CD4-positive, alpha-beta T cell treated with Interleukin-6 at 100 ng/mL for 8 hours (primary cell): ENCODE data around the gene SLC5A1.

Source experiments
- DNase-seq: peaks from one replicate; pipeline ENCODE4 v3.0.0-alpha.2; 2020; ENCODE audit warnings: mixed read lengths, low spot score

SLC5A1 gene

GRCh38 chr22:32042924-32043323, at the start of gene SLC5A1:
Gene SLC5A1 (plus strand): TSS chr22:32043261. CDS start chr22:32043282, 21 bp downstream.
- no peak for DNase-seq

- DNase-seq, result no peak
Measured at GRCh38 chr22:31995046-31995445, 48.0 kb upstream of the SLC5A1 start.

DNA sequence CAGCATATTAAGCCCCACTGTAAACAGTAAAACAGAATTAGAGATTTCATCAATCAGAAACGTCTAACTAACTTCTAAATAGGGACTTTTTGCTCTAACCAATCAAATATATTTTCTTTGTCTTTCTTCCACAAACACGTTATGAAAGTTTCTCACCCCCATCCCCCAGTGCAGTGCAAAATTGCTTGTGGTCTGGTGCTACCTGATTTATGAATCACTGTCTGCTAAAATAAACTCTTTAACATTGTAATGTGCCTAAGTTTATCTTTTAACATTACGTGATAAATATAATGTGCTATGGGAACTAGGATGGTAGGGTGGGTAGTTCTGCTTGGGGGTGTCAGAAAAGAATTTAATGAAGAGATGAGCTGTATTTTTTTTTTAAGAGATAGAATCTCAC, 47.3 kb upstream of the SLC5A1 start:
- DNase-seq, result no peak

DNA sequence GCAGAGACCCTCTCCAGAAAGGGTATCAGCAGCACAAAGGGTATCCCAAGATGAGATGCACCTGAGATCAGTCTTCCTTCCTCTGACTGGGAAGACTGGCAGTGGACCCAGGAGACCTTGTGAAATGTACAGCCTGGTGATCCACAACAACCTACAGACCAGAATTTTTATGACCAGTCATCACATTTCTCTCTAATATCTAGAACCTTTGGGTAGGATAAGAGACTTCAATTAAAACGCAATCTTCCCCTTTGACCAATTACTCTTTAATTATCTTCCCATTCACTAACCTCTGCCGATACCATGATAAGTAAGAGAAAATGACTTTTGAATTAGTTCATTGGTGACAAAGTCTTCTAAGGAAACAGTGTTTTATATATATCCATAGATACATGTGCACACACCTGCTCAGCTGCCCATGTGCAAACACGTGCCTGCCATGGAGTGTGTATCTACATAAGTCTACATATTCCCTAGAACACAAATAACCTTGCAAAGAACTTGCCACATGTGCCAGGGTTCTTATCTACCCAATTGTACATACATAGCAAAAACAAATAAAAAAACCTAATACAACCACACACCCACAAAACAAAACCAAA, 44.2 kb upstream of the SLC5A1 start:
- no peak for DNase-seq

DNA sequence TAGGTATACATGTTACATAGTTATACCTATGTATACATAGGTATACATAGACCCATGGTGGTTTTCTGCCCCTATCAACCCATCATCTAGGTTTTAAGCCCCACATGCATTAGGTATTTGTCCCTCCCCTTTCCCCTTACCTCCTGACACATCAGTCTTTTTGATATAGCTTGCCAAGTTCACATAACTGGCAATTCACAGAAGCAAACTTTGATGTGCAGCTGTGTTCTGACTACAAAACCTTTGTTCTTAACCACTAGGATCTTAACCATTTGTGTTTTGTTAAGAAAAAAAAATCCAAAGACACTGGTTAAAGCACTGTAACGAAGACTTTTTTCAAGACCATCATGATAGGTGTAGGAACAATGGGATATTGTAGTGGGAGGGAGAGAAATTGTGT, 42.9 kb upstream of the SLC5A1 start:
- DNase-seq, result no peak

DNA sequence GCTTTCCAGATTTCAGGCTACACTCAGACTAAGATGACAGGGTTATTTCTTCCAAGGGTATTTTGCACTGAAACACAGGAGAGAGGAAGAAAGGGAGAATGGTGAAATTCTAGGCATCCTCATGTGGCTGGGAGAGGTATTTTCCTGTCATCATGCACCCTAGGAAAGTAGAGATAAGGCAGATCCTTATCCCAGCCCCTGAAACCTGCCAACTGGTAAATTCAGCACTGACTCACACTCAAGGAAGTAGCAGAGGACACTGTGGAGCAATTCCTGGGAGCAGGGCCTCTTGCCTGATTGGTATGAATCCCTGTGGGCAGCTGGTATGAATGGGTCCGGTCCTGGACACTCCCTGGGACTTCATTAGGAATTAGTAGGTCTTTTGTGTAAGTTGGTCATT, 37.6 kb upstream of the SLC5A1 start:
- DNase-seq, result no peak

GRCh38 chr22:32013200-32013599, 29.9 kb upstream of the SLC5A1 start:
- DNase-seq, result no peak

DNA sequence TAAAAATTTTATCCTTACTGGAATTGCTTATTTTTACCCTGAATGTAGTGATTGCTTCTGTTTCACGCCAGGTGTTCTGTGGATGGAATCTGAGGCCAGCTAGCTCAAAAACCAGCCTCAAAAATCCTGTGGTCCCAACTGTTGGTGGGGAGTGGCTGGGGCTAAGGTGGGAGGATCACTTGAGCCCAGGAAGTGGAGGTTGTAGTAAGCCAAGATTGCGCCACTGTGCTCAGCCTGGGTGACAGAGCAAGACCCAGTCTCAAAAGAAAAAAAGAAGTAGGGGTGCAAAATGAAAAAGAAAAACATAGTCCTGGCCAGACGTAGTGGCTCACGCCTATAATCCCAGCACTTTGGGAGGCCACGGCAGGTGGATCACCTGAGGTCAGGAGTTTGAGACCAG, 27.0 kb upstream of the SLC5A1 start:
- DNase-seq, result no peak

DNA sequence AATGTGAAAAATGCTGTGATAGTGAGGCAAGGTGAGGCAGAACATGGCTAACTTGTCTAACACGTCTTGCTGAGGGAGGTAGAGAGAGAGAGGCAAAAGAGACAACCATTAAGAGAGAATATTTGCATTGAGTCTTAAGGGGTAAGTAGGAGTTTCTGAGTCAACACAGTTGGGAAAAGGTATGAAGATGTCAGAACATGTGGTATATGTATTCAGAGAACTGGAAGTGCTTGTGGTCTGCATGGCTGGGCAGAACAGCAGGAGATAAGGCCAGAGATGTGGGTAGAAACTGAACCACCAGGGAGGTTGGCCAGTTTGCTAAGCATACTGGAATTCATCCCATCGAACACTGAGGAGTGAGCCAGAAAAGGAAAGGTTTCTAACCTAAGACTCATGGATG, 25.0 kb upstream of the SLC5A1 start:
- no peak for DNase-seq

- DNase-seq, result no peak
Measured at GRCh38 chr22:32020117-32020516, 22.9 kb upstream of the SLC5A1 start.

DNA sequence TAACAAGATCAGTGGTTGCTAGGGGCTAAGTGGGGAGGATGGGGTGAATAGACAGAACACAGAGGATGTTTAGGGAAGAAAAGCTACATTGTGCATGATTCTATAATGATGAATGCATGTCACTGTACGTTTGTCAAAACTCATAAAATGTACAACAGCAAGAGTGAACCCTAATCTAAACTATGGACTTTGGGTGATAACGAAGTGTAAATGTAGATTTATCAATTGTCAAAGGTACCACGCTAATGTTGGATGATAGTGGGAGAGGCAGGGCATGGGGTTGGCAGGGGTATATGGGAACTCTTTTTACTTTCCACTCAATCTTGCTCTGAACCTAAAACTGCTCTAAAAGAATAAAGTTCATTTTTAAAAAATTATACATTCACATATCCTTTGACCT, 21.3 kb upstream of the SLC5A1 start:
- no peak for DNase-seq

GRCh38 chr22:32023251-32023827, 19.7 kb upstream of the SLC5A1 start:
- DNase-seq, result no peak

DNA sequence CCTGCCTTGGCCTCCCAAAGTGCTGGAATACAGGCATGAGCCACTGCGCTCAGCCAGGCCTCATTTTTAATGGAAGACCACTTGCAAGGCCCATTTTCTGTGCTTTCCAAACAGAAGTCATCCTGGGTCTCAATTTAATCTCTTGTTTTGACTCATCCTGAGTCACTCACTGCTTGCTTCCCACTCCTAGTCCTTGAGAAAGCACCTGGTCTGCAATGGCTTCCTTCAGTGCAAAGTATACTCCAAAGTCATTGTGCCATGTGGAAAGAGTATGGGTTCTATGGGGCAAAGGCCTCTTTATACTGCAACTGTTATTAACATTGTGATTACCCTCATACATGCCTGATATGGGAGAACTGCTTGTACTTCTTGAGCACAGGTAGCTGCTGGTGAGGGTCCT, 18.3 kb upstream of the SLC5A1 start:
- no peak for DNase-seq

- DNase-seq, result no peak
Measured at GRCh38 chr22:32030518-32031247, 12.4 kb upstream of the SLC5A1 start.

DNA sequence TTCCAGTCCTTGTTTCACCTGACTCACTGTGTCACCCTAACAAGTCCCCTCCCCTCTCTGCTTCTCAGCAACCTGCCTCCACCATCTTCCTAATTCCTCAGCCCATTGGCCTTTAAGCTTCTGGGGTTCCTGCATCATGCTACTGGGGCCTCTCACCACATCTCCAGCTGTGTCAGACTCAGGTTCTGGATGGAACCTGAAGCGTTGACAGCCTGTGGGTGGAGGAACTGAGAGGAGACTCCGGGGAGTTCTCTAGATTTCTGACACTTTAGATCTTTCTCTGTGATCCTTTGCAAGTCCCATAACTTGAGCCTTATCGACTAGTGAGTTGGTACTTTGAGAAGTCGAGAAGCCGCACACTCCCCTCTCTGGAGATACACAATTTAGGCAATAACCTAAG, 11.6 kb upstream of the SLC5A1 start:
- no peak for DNase-seq

DNA sequence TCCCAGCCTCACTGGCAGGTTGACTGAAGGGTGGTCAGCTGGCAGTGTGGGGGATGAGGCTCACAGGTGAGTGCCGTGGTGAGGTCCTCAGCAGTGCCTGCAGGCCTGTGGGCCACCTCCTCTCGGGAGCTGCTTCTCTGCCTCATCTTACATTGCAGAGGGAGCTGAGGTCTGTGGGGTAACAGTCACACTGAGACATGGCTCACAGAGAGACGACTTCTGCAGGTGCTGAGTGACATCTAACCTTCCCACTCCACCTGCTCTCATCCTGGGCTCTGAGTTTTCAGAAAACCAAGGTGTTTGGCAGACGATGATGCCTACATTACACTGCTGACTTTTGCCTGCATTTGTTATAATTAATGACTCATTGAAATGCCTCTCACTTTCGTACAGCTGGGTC, 8.8 kb upstream of the SLC5A1 start:
- no peak for DNase-seq

DNA sequence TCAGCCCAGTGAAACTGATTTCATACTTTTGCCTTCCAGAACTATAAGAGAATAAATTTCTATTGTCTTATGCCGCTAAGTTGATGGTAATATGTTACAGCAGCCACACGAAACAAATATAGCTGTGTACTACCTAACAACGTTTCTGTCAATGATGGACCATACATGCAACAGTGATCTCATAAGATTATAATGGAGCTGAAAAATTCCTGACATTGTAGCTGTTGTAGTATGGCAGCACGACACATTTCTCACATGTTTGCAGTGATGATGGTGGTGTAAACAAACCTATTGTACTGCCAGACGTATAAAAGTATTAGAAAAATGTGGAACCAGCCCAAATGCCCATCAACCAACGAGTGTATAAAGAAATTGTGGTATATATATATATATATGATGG, 5.8 kb upstream of the SLC5A1 start:
- no peak for DNase-seq

DNA sequence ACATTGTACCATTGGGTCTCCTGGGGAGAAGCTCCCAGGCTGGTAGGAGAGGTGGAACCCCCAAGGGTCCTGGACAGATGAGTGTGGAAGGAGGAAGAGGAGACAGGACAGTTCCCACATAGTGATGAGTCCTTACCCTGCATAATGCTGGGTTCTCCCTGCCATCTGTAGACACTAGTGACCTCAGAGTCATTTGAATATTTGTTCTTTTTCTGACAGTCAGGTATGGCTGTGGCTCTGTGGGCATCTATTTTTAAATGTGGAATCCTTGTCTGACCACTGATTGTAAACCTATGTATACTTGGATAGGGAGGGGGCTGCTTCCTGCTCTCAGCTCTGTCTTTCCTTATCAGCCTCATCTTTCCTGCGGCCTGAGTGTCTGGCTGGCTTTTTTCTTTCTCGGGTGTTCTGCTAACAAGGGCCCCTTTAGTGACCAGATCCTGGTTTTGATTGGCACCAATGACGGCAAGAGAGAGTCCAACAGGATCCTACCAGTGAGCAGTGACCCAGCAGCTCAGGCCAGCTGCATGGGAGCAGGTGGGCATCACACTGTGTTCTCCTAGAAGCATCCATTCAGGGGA, 2.6 kb upstream of the SLC5A1 start:
- DNase-seq, result no peak

- no peak for DNase-seq
Measured at GRCh38 chr22:32043391-32043790, 330 bp downstream of the SLC5A1 start.

DNA sequence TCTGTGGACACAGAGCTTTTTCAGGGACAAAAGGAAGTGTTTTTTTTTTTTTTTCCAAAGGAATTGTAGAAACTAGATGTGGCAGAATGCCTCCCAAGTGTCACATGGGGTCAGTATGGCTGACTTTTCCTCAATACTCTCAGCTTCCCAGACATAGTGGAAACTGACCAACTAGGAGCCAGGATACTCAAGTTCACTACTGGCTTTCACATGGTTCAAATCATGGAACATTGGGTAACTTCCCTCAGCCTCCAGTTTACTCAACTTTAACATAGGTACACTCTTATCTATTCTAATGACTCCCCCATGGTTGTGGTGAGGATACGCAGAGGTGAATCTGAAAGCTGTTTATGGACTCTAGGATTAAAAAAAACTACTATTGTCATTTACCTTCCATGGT, 1.4 kb downstream of the SLC5A1 start:
- no peak for DNase-seq

- DNase-seq, result no peak
Measured at GRCh38 chr22:32044913-32045312, 1.9 kb downstream of the SLC5A1 start.

GRCh38 chr22:32048069-32048468, 5.0 kb downstream of the SLC5A1 start:
- DNase-seq, result no peak
